Activated T-cell treated with anti-CD3 and anti-CD28 coated beads, Interleukin-2, amount 50 U/mL, for 72 hours (primary cell): ENCODE results near the gene HACE1. TPM values are rescaled to one million over a fixed set of nuclear protein-coding genes. Genes with fewer than 3 reads are reported as not detected.
"Not testable (repeated sequence)": the region's sequence is repeated elsewhere in the genome, so short reads cannot be mapped to it uniquely, and the experiment has no call there.

Experiments used
- ATAC-seq, 2 donors: fragments of 150-1000 bp; cut with Tn5 transposase; replicated peaks in 1 of 2; 2 replicates each; pipeline ENCODE4 v1.10.0; 2021; ENCODE audit warnings: moderate library complexity in 2 of 2, mild to moderate bottlenecking in 1 of 2
- DNase-seq, 2 donors: peaks; one replicate each; pipeline ENCODE4 v3.0.0; 2021 to 2022; ENCODE audit warnings: mixed read lengths in 1 of 2
- H3K27ac Mint-ChIP-seq: one replicate; pipeline ENCODE4 v1.8.0; 2022; ENCODE audit warnings: mild to moderate bottlenecking, moderate library complexity, mixed read lengths
- H3K27me3 Mint-ChIP-seq: one replicate; pipeline ENCODE4 v1.8.0; 2022; ENCODE audit warnings: low read depth, mixed read lengths
- H3K36me3 Mint-ChIP-seq, 2 donors: one replicate each; pipeline ENCODE4 v1.8.0; 2022; ENCODE audit warnings: mixed read lengths in 2 of 2, mild to moderate bottlenecking in 1 of 2; ENCODE audit not compliant: insufficient read depth in 2 of 2
- H3K4me1 Mint-ChIP-seq: one replicate; pipeline ENCODE4 v1.8.0; 2022; ENCODE audit warnings: low read depth, mixed read lengths
- H3K4me3 Mint-ChIP-seq, 2 donors: one replicate each; pipeline ENCODE4 v1.8.0; 2022; ENCODE audit warnings: mild to moderate bottlenecking in 2 of 2, mixed read lengths in 2 of 2, moderate library complexity in 2 of 2
- H3K9me3 Mint-ChIP-seq, 2 donors: one replicate each; pipeline ENCODE4 v1.8.0; 2022; ENCODE audit warnings: mixed read lengths in 2 of 2
- total RNA-seq, 2 donors: library from RNA; stranded (reverse); gene quantifications; one replicate each; pipeline ENCODE4 v1.2.3, GENCODE V29; 2022

Gene HACE1
- 10 to 100 TPM; 17.7 to 22.5 TPM for total RNA-seq

- ATAC-seq (peak; percentile 99), DNase-seq (peak; percentile 91 to 92)
- peak within 1 kb of the TSS; percentile 87 to 98 for H3K4me3 Mint-ChIP-seq
- peaks cover 32% of the 10 kb centered on the region for H3K4me1 Mint-ChIP-seq
- H3K27me3 Mint-ChIP-seq: peaks cover 5% of the 10 kb centered on the region
- peak within 1 kb of the TSS; percentile 89 for H3K27ac Mint-ChIP-seq
- no peaks in the 10 kb centered on the region for H3K36me3 Mint-ChIP-seq
- H3K9me3 Mint-ChIP-seq: no peaks in the 10 kb centered on the region
Measured at GRCh38 chr6:104859225-104860146, at the start of gene HACE1. TSS of gene HACE1 (minus strand) at chr6:104859919. CDS start at chr6:104859642, 277 bp downstream.

GRCh38 chr6:104908888-104909525 is 49.3 kb upstream of the HACE1 start:
- no peak for DNase-seq
- Mint-ChIP-seq H3K27ac (no peak overlapping the region), H3K9me3 (no peaks in the 10 kb centered on the region), H3K4me3 (no peak overlapping the region), H3K4me1 (no peaks in the 10 kb centered on the region), H3K27me3 (peaks cover 18% of the 10 kb centered on the region), H3K36me3 (no peaks in the 10 kb centered on the region)
- ATAC-seq: no peak

GRCh38 chr6:104908031-104908887 is 48.5 kb upstream of the HACE1 start:
- Mint-ChIP-seq H3K36me3 (peaks cover 0 to 1% of the 10 kb centered on the region in 2 donors), H3K4me1 (no peaks in the 10 kb centered on the region), H3K9me3 (peaks cover 0 to 1% of the 10 kb centered on the region in 2 donors), H3K4me3 (no peak overlapping the region), H3K27ac (no peak overlapping the region), H3K27me3 (peaks cover 18% of the 10 kb centered on the region)
- DNase-seq (no peak), ATAC-seq (no peak)

- not testable (repeated sequence) for H3K9me3 Mint-ChIP-seq, H3K4me3 Mint-ChIP-seq, H3K36me3 Mint-ChIP-seq, ATAC-seq, DNase-seq, H3K4me1 Mint-ChIP-seq, H3K27ac Mint-ChIP-seq, H3K27me3 Mint-ChIP-seq
Measured at GRCh38 chr6:104898893-104899292, 39.2 kb upstream of the HACE1 start.

GRCh38 chr6:104896914-104897313 is 37.2 kb upstream of the HACE1 start:
- no peaks in the 10 kb centered on the region for H3K4me1 Mint-ChIP-seq
- peaks cover 20% of the 10 kb centered on the region for H3K27me3 Mint-ChIP-seq
- H3K9me3 Mint-ChIP-seq: peaks cover 0 to 3% of the 10 kb centered on the region in 2 donors
- no peak overlapping the region for H3K4me3 Mint-ChIP-seq
- DNase-seq (no peak), ATAC-seq (no peak)
- no peak overlapping the region for H3K27ac Mint-ChIP-seq
- H3K36me3 Mint-ChIP-seq: peaks cover 0 to 1% of the 10 kb centered on the region in 2 donors

- no peak for DNase-seq
- no peak for ATAC-seq
- Mint-ChIP-seq H3K27me3 (peaks cover 32% of the 10 kb centered on the region), H3K36me3 (peaks cover 4 to 7% of the 10 kb centered on the region in 2 donors), H3K27ac (no peak overlapping the region), H3K9me3 (peaks cover 4 to 9% of the 10 kb centered on the region in 2 donors), H3K4me3 (no peak overlapping the region), H3K4me1 (peaks cover 6% of the 10 kb centered on the region)
Measured at GRCh38 chr6:104888066-104888465, 28.3 kb upstream of the HACE1 start.

- H3K27ac Mint-ChIP-seq: no peak overlapping the region
- H3K4me3 Mint-ChIP-seq: no peak overlapping the region
- H3K27me3 Mint-ChIP-seq: peaks cover 30% of the 10 kb centered on the region
- peak in 1 of 2 donors; percentile 2 for DNase-seq
- H3K9me3 Mint-ChIP-seq: peaks cover 4 to 9% of the 10 kb centered on the region in 2 donors
- H3K4me1 Mint-ChIP-seq: peaks cover 6% of the 10 kb centered on the region
- H3K36me3 Mint-ChIP-seq: peaks cover 4 to 7% of the 10 kb centered on the region in 2 donors
- no peak for ATAC-seq
Measured at GRCh38 chr6:104887350-104887749, 27.6 kb upstream of the HACE1 start.

GRCh38 chr6:104885518-104886043 is 25.9 kb upstream of the HACE1 start:
- Mint-ChIP-seq H3K27me3 (peaks cover 26% of the 10 kb centered on the region), H3K9me3 (peaks cover 4 to 9% of the 10 kb centered on the region in 2 donors), H3K36me3 (peaks cover 4 to 7% of the 10 kb centered on the region in 2 donors), H3K4me3 (no peak overlapping the region), H3K27ac (no peak overlapping the region), H3K4me1 (peaks cover 6% of the 10 kb centered on the region)
- DNase-seq (no peak), ATAC-seq (no peak)

GRCh38 chr6:104884867-104885517 is 25.3 kb upstream of the HACE1 start:
- peaks cover 26% of the 10 kb centered on the region for H3K27me3 Mint-ChIP-seq
- peaks cover 4 to 9% of the 10 kb centered on the region in 2 donors for H3K9me3 Mint-ChIP-seq
- DNase-seq (no peak), ATAC-seq (peak; percentile 60 to 79)
- H3K4me1 Mint-ChIP-seq: peaks cover 6% of the 10 kb centered on the region
- H3K27ac Mint-ChIP-seq: no peak overlapping the region
- H3K36me3 Mint-ChIP-seq: peaks cover 4 to 7% of the 10 kb centered on the region in 2 donors
- H3K4me3 Mint-ChIP-seq: no peak overlapping the region

- Mint-ChIP-seq H3K27ac (peak overlapping the region; percentile 42), H3K36me3 (no peaks in the 10 kb centered on the region), H3K27me3 (peaks cover 16% of the 10 kb centered on the region), H3K4me3 (no peak overlapping the region), H3K9me3 (no peaks in the 10 kb centered on the region), H3K4me1 (peaks cover 6% of the 10 kb centered on the region)
- DNase-seq (no peak), ATAC-seq (no peak)
Measured at GRCh38 chr6:104881964-104882668, 22.4 kb upstream of the HACE1 start.

GRCh38 chr6:104862456-104862855 is 2.7 kb upstream of the HACE1 start:
- Mint-ChIP-seq H3K27me3 (peaks cover 19% of the 10 kb centered on the region), H3K9me3 (no peaks in the 10 kb centered on the region), H3K27ac (no peak overlapping the region), H3K36me3 (no peaks in the 10 kb centered on the region), H3K4me1 (peaks cover 26% of the 10 kb centered on the region), H3K4me3 (no peak overlapping the region)
- DNase-seq (no peak), ATAC-seq (no peak)

GRCh38 chr6:104860221-104860620 is 502 bp upstream of the HACE1 start:
- Mint-ChIP-seq H3K4me1 (peaks cover 32% of the 10 kb centered on the region), H3K27me3 (peaks cover 5% of the 10 kb centered on the region), H3K9me3 (no peaks in the 10 kb centered on the region), H3K36me3 (no peaks in the 10 kb centered on the region), H3K4me3 (peak overlapping the region; percentile 87 to 98), H3K27ac (peak overlapping the region; percentile 89)
- DNase-seq (no peak), ATAC-seq (no peak)
